Aorta (tissue), 5 donors: ENCODE data around the gene GAS5. TPM values are rescaled to one million over a fixed set of nuclear protein-coding genes. Genes with fewer than 3 reads are reported as not detected.
A peak's percentile ranks its signal among the peaks of the same experiment; 100 is the strongest.

ENCODE experiments used
- ATAC-seq: fragments of 200-7000 bp; cut with Tn5 transposase; one replicate; pipeline ENCODE4 v1.9.1; 2022; ENCODE audit warnings: moderate library complexity; ENCODE audit not compliant: low FRiP score
- DNase-seq, 2 donors: peaks; one replicate each; pipeline ENCODE4 v3.0.0-alpha.2; 2020
- H3K27ac ChIP-seq, 2 donors: one replicate each; pipeline ENCODE4 v1.5.1; 2013; ENCODE audit warnings: low read length in 2 of 2, mild to moderate bottlenecking in 2 of 2, moderate library complexity in 2 of 2, control low read depth in 1 of 2, inconsistent platforms in 1 of 2, low read depth in 1 of 2
- H3K27me3 ChIP-seq, 2 donors: one replicate each; pipeline ENCODE4 v1.6.1; 2013; ENCODE audit warnings: control low read depth in 1 of 2, low read length in 1 of 2, mild to moderate bottlenecking in 1 of 2, moderate library complexity in 1 of 2; ENCODE audit not compliant: insufficient read depth in 2 of 2, control insufficient read depth in 1 of 2
- H3K36me3 ChIP-seq, 2 donors: one replicate each; pipeline ENCODE4 v1.6.1; 2013; ENCODE audit warnings: control low read depth in 1 of 2, low read length in 1 of 2, mild to moderate bottlenecking in 1 of 2; ENCODE audit not compliant: insufficient read depth in 2 of 2, control insufficient read depth in 1 of 2
- H3K4me1 ChIP-seq, 2 donors: one replicate each; pipeline ENCODE4 v1.6.1; 2013; ENCODE audit warnings: low read length in 2 of 2, control low read depth in 1 of 2, mild to moderate bottlenecking in 1 of 2, moderate library complexity in 1 of 2; ENCODE audit not compliant: insufficient read depth in 2 of 2, control insufficient read depth in 1 of 2
- H3K4me3 ChIP-seq, 2 donors: one replicate each; pipeline ENCODE4 v1.5.1; 2013; ENCODE audit warnings: low read length in 2 of 2, control low read depth in 1 of 2, mild to moderate bottlenecking in 1 of 2
- H3K9me3 ChIP-seq: one replicate; pipeline ENCODE4 v1.6.1; 2013; ENCODE audit warnings: mild to moderate bottlenecking, low read length; ENCODE audit not compliant: control insufficient read depth
- WGBS, 2 donors: extraction: QIAGEN DNeasy Blood & Tissue Kit; methylation state at CpG; one replicate each; pipeline ENCODE4 v1.1.7; 2013; 5-methylcytosine and 5-hydroxymethylcytosine counted together
- intact Hi-C, 2 donors: fragments of 100-400 bp; cut with DNase I; formaldehyde crosslinking; loops; one replicate each; pipeline versions ENCODE4 v1.14.2 to v1.15.0; 2022
- polyA plus RNA-seq, 2 donors: library from polyadenylated mRNA; stranded (reverse); fragments of 200-250 nt; gene quantifications; one replicate each; pipeline ENCODE4 v1.2.3, GENCODE V29; 2013
- total RNA-seq, 2 donors: library from RNA; stranded (reverse); fragmentation: NEBNext Ultra II Directional; extraction: Animal tissue kit (Norgen Biotek cat#: 25700); gene quantifications; one replicate each; pipeline ENCODE4 v1.2.1, GENCODE V29; 2021
- donor health status: healthy with polysubstance abuse.
- donor health status: Bipolar disorder and iron deficiency.
- donor health status: DM: no; HTN: no; CAD: no.
- donor health status: DM: no; HTN: no; CAD: no.
- donor health status: DM: yes; HTN: yes; CAD: no.

Gene GAS5
- total and polyA plus RNA-seq, 4 donors, result 201 to 898 (median 345) TPM

GRCh38 chr1:173878251-173878650 lies 10.5 kb upstream of the GAS5 start:
- DNase-seq, result no peak
- ATAC-seq, result no peak
- Histone ChIP-seq H3K27me3 (no peaks in the 10 kb centered on the region), H3K27ac (no peak overlapping the region), H3K36me3 (no peaks in the 10 kb centered on the region), H3K4me3 (no peak overlapping the region), H3K4me1 (no peaks in the 10 kb centered on the region), H3K9me3 (no peaks in the 10 kb centered on the region)
- intact Hi-C loops, result no loop called here

GRCh38 chr1:173876732-173877131 lies 8.9 kb upstream of the GAS5 start:
- H3K4me1 ChIP-seq, result no peaks in the 10 kb centered on the region
- no peak for ATAC-seq
- no peaks in the 10 kb centered on the region for H3K27me3 ChIP-seq
- H3K4me3 ChIP-seq, result no peak overlapping the region
- H3K9me3 ChIP-seq, result no peaks in the 10 kb centered on the region
- WGBS, 2 donors, result 92 to 93% methylated on average over 5 of the region's 5 CpGs
- H3K36me3 ChIP-seq, result no peaks in the 10 kb centered on the region
- H3K27ac ChIP-seq, result no peak overlapping the region
- intact Hi-C loops, result no loop called here
- no peak for DNase-seq

- peaks cover 0 to 2% of the 10 kb centered on the region in 2 donors for H3K4me1 ChIP-seq
- intact Hi-C loops, result no loop called here
- WGBS, 2 donors, result 71 to 90% methylated on average over 2 of the region's 2 CpGs
- H3K9me3 ChIP-seq, result no peaks in the 10 kb centered on the region
- H3K27me3 ChIP-seq, result no peaks in the 10 kb centered on the region
- no peaks in the 10 kb centered on the region for H3K36me3 ChIP-seq
- no peak overlapping the region for H3K4me3 ChIP-seq
- no peak overlapping the region for H3K27ac ChIP-seq
- DNase-seq (no peak), ATAC-seq (no peak)
Observed at GRCh38 chr1:173871500-173871899, 3.7 kb upstream of the GAS5 start.

- no peaks in the 10 kb centered on the region for H3K36me3 ChIP-seq
- intact Hi-C loops, result no loop called here
Observed at GRCh38 chr1:173871091-173871490, 3.3 kb upstream of the GAS5 start.

GRCh38 chr1:173870252-173871075 lies 2.7 kb upstream of the GAS5 start:
- no peaks in the 10 kb centered on the region for H3K9me3 ChIP-seq
- H3K36me3 ChIP-seq, result no peaks in the 10 kb centered on the region
- no peak for ATAC-seq
- H3K4me3 ChIP-seq, result no peak overlapping the region
- no peak for DNase-seq
- intact Hi-C loops, result no loop called here
- WGBS, 2 donors, result 88 to 91% methylated on average over 15 of the region's 15 CpGs
- H3K4me1 ChIP-seq, result peaks cover 0 to 4% of the 10 kb centered on the region in 2 donors
- no peaks in the 10 kb centered on the region for H3K27me3 ChIP-seq
- H3K27ac ChIP-seq, result no peak overlapping the region

More at GRCh38 chr1:173871091-173871490, 3.3 kb upstream of the GAS5 start:
- no peaks in the 10 kb centered on the region for H3K9me3 ChIP-seq
- H3K4me1 ChIP-seq, result peaks cover 0 to 4% of the 10 kb centered on the region in 2 donors
- no peaks in the 10 kb centered on the region for H3K27me3 ChIP-seq
- ATAC-seq (no peak), DNase-seq (no peak)
- no peak overlapping the region for H3K4me3 ChIP-seq
- WGBS, 2 donors, result 88 to 93% methylated on average over 5 of the region's 5 CpGs
- no peak overlapping the region for H3K27ac ChIP-seq

- Histone ChIP-seq H3K9me3 (no peaks in the 10 kb centered on the region), H3K27ac (peak overlapping the region in 1 of 2 donors; percentile 68), H3K4me3 (peak overlapping the region; percentile 30 to 84), H3K27me3 (no peaks in the 10 kb centered on the region), H3K36me3 (peaks cover 0 to 3% of the 10 kb centered on the region in 2 donors), H3K4me1 (peaks cover 0 to 4% of the 10 kb centered on the region in 2 donors)
- 0 to 1% methylated on average over 5 of the region's 5 CpGs for WGBS, 2 donors
- DNase-seq (no peak), ATAC-seq (no peak)
- intact Hi-C loops, result loop anchor here in 1 of 2 donors (2.0 to 10.0 kb wide), 4 partner anchors 44 to 392 kb away; partner anchors contain the start of genes CENPL, DARS2, KLHL20 and PRDX6
Observed at GRCh38 chr1:173869021-173869359, 1.2 kb upstream of the GAS5 start.

GRCh38 chr1:173868266-173869020 lies 654 bp upstream of the GAS5 start, which contains the start of gene ZBTB37:
Gene ZBTB37 (plus strand): TSS chr1:173868380. CDS start chr1:173870226, 1,846 bp downstream.
- no peaks in the 10 kb centered on the region for H3K27me3 ChIP-seq
- DNase-seq (peak; percentile 91 to 94), ATAC-seq (peak; percentile 84)
- no peaks in the 10 kb centered on the region for H3K9me3 ChIP-seq
- peak within 1 kb of the TSS; percentile 62 to 87 for H3K27ac ChIP-seq
- intact Hi-C loops, result loop anchor here in 1 of 2 donors (2.0 to 10.0 kb wide), 4 partner anchors 44 to 391 kb away; partner anchors contain the start of genes CENPL, DARS2, KLHL20 and PRDX6
- 1% methylated on average over 39 to 53 of the region's 53 CpGs for WGBS, 2 donors
- H3K4me3 ChIP-seq, result peak within 1 kb of the TSS; percentile 66 to 84
- peaks cover 0 to 4% of the 10 kb centered on the region in 2 donors for H3K4me1 ChIP-seq
- peaks cover 0 to 3% of the 10 kb centered on the region in 2 donors for H3K36me3 ChIP-seq

GRCh38 chr1:173867141-173867752 lies 542 bp downstream of the GAS5 start:
- Histone ChIP-seq H3K9me3 (no peaks in the 10 kb centered on the region), H3K27ac (peak overlapping the region in 1 of 2 donors; percentile 87), H3K4me3 (peak overlapping the region; percentile 11 to 66), H3K4me1 (peaks cover 0 to 4% of the 10 kb centered on the region in 2 donors), H3K27me3 (no peaks in the 10 kb centered on the region), H3K36me3 (peaks cover 1 to 3% of the 10 kb centered on the region in 2 donors)
- intact Hi-C loops, result loop anchor here in 1 of 2 donors (5.0 to 10.0 kb wide), 3 partner anchors 152 to 390 kb away; partner anchors contain the start of genes KLHL20, PRDX6 and RC3H1
- WGBS, 2 donors, result 7% methylated on average over 32 of the region's 32 CpGs
- ATAC-seq, result no peak
- peak; percentile 55 to 77 for DNase-seq
